Jurkat, Clone E6-1 (cell line): ENCODE measurements around the gene PDE4D.

ENCODE experiments used
- DNase-seq: peaks from one replicate; pipeline ENCODE4 v3.0.0-alpha.2; 2011; ENCODE audit warnings: low read depth, low spot score
- H3K4me3 ChIP-seq: 2 replicates; pipeline ENCODE4 v1.5.1; 2011; ENCODE audit warnings: mild to moderate bottlenecking, low read length, control low read depth, moderate library complexity

Gene PDE4D

GRCh38 chr5:59158637-59159391, 734.7 kb downstream of the PDE4D start:
- DNase-seq: no peak
- H3K4me3 ChIP-seq: no peak overlapping the region

GRCh38 chr5:59158165-59158564, 735.4 kb downstream of the PDE4D start:
- no peak for DNase-seq
- no peak overlapping the region for H3K4me3 ChIP-seq

GRCh38 chr5:59157068-59157467, 736.5 kb downstream of the PDE4D start:
- H3K4me3 ChIP-seq: no peak overlapping the region
- DNase-seq: no peak

- peak; percentile 6 for DNase-seq
- H3K4me3 ChIP-seq: no peak overlapping the region
Observed at GRCh38 chr5:59152701-59153245, 740.8 kb downstream of the PDE4D start.

- DNase-seq: no peak
- H3K4me3 ChIP-seq: no peak overlapping the region
Observed at GRCh38 chr5:59151162-59151889, 742.2 kb downstream of the PDE4D start.

GRCh38 chr5:59149827-59150226, 743.7 kb downstream of the PDE4D start:
- DNase-seq: no peak
- H3K4me3 ChIP-seq: no peak overlapping the region

- no peak overlapping the region for H3K4me3 ChIP-seq
- DNase-seq: no peak
Observed at GRCh38 chr5:59149271-59149670, 744.3 kb downstream of the PDE4D start.

GRCh38 chr5:59146729-59147128, 746.8 kb downstream of the PDE4D start:
- no peak overlapping the region for H3K4me3 ChIP-seq
- peak; percentile 51 for DNase-seq

GRCh38 chr5:59143926-59144333, 749.6 kb downstream of the PDE4D start:
- no peak overlapping the region for H3K4me3 ChIP-seq
- no peak for DNase-seq

GRCh38 chr5:59142927-59143326, 750.6 kb downstream of the PDE4D start:
- H3K4me3 ChIP-seq: no peak overlapping the region
- no peak for DNase-seq

GRCh38 chr5:59142138-59142537, 751.4 kb downstream of the PDE4D start:
- H3K4me3 ChIP-seq: no peak overlapping the region
- no peak for DNase-seq

GRCh38 chr5:59140133-59140532, 753.4 kb downstream of the PDE4D start:
- DNase-seq: no peak
- H3K4me3 ChIP-seq: no peak overlapping the region

GRCh38 chr5:59139695-59140094, 753.8 kb downstream of the PDE4D start:
- H3K4me3 ChIP-seq: no peak overlapping the region
- DNase-seq: no peak

- DNase-seq: no peak
- H3K4me3 ChIP-seq: no peak overlapping the region
Observed at GRCh38 chr5:59138509-59138908, 755.0 kb downstream of the PDE4D start.

GRCh38 chr5:59137846-59138245, 755.7 kb downstream of the PDE4D start:
- DNase-seq: no peak
- no peak overlapping the region for H3K4me3 ChIP-seq

- DNase-seq: no peak
- no peak overlapping the region for H3K4me3 ChIP-seq
Observed at GRCh38 chr5:59136549-59136948, 757.0 kb downstream of the PDE4D start.

- no peak for DNase-seq
- no peak overlapping the region for H3K4me3 ChIP-seq
Observed at GRCh38 chr5:59134471-59135163, 758.9 kb downstream of the PDE4D start.

GRCh38 chr5:59133764-59134261, 759.7 kb downstream of the PDE4D start:
- no peak for DNase-seq
- H3K4me3 ChIP-seq: no peak overlapping the region

GRCh38 chr5:59132131-59132530, 761.4 kb downstream of the PDE4D start:
- H3K4me3 ChIP-seq: no peak overlapping the region
- DNase-seq: no peak

GRCh38 chr5:59130431-59130830, 763.1 kb downstream of the PDE4D start:
- H3K4me3 ChIP-seq: no peak overlapping the region
- DNase-seq: no peak
